Prostate gland (tissue), 2 donors: ENCODE data around the gene CMTM8.

Experiments
- POLR2A ChIP-seq: fragments of 450-650 bp; IDR thresholded peaks from one replicate; pipeline ENCODE4 v1.6.1; 2016; ENCODE audit warnings: antibody characterized with exemption, mild to moderate bottlenecking
- POLR2AphosphoS5 ChIP-seq: sonication (generic); formaldehyde crosslinking; IDR thresholded peaks from one replicate; pipeline ENCODE4 v1.6.1; 2017; ENCODE audit warnings: antibody characterized with exemption
- TF ChIP-seq, protein P1 (sequence below), 4 experiments: fragments of 200-600 bp in 2 of 4; fragments of 450-650 bp in 2 of 4; sonication (generic) in 2 of 4; IDR thresholded peaks; 1 replicate in 3 of 4; 2 replicates in 1 of 4; pipeline ENCODE4 v1.5.1; 2016 to 2019; ENCODE audit warnings: antibody characterized with exemption in 4 of 4, mild to moderate bottlenecking in 2 of 4, moderate library complexity in 2 of 4

DNA sequence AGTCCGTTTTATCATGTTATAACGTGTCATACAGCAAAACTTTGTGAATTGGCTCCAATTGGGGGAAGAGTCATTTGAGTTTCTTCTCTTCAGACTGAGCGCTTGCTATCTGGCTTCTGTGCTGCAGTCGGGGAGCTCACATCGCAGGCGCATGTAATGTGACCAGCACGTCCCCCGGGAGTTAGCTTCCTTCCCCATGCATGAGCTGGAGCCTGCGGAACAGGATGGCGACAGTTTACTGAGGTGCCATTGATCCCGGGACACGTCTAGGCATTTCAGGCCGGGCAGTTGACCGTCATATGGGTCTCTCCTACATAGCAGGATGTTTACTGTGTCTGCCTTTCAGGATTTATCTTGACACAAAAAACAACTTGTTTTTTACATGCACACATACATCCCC is 44.8 kb downstream of the CMTM8 start:
- TF ChIP-seq, protein P1, sequence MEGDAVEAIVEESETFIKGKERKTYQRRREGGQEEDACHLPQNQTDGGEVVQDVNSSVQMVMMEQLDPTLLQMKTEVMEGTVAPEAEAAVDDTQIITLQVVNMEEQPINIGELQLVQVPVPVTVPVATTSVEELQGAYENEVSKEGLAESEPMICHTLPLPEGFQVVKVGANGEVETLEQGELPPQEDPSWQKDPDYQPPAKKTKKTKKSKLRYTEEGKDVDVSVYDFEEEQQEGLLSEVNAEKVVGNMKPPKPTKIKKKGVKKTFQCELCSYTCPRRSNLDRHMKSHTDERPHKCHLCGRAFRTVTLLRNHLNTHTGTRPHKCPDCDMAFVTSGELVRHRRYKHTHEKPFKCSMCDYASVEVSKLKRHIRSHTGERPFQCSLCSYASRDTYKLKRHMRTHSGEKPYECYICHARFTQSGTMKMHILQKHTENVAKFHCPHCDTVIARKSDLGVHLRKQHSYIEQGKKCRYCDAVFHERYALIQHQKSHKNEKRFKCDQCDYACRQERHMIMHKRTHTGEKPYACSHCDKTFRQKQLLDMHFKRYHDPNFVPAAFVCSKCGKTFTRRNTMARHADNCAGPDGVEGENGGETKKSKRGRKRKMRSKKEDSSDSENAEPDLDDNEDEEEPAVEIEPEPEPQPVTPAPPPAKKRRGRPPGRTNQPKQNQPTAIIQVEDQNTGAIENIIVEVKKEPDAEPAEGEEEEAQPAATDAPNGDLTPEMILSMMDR (IDR thresholded peaks at IDR 0.05): no peak
- TF ChIP-seq POLR2A (no peak), POLR2AphosphoS5 (no peak)
